NCI-H524 treated with DMSO at 0.1 percent for 48 hours (cell line): Measurements from ENCODE around the gene FBXW4.
A peak's percentile ranks its signal among the peaks of the same experiment; 100 is the strongest.
"Not testable (repeated sequence)": the region's sequence is repeated elsewhere in the genome, so short reads cannot be mapped to it uniquely, and the experiment has no call there.

Experiments
- DNase-seq: peaks from one replicate; lab custom pipeline; 2025; lab: John Stamatoyannopoulos, UW

Gene FBXW4

DNA sequence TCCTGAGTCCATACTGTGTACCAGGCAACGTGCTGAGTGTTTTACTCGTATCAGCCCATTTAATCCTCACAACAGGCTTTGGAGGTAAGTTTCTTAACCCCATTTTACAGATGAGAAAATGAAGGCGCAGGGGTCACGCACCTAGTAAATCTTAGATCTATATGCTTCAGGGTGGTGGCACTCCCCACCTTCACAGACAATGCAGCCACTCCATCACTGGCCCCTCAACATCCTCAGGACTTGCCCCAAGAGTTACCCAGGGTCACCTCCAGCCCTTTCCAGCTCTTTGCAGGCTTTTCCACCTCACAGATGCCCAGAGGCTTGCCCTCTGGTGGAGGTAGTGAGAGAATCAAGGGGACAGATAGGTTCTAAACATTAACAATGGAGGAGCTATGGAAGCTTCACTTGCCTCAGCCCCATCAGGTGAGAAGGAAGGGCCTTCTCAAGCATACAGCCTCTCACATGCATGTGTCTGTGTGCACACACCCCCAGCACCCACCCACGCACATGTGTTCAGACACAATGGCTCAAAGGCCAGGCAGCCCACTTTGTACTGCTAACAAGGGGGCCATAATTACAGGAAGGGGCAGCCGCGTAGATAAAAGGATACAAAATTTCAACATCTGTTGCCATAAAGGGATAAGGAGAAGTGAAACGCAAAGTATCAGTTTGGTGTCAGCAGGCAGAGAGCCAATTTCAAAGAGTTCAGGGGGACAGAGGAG lies 77.7 kb downstream of the FBXW4 start:
- no peak for DNase-seq

DNA sequence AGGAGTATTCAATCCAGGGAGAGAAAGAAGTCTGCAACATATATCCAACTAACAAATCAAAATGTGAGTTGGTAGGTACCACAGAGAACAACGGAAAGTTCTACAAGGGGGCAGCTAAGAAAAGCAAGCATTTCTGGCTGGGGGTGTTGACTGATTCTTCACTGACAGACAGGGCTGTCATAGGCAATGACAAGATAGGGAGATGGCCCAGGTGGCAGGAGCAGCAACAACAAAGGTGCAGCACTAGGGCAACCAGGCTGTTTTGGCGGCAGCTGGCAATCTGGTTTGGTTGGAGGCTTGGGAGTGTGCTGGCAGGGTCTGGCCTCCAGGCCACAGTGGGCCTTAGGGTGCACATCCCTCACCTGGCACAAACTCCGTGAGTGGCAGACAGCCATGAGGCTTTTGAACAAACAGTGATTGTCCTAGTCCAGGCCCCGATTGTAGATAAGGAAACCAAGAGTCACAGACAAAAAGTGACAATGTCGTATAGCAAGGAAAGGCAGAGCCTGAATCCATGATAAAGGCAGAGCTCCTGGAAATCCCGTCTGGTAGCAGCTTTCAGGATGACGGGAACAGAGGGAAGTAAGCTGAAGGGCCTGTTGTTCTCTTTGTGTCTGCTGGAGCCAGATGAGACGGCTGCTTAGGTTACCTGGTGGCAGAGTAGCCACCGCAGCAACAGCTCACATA lies 78.4 kb downstream of the FBXW4 start:
- no peak for DNase-seq

DNA sequence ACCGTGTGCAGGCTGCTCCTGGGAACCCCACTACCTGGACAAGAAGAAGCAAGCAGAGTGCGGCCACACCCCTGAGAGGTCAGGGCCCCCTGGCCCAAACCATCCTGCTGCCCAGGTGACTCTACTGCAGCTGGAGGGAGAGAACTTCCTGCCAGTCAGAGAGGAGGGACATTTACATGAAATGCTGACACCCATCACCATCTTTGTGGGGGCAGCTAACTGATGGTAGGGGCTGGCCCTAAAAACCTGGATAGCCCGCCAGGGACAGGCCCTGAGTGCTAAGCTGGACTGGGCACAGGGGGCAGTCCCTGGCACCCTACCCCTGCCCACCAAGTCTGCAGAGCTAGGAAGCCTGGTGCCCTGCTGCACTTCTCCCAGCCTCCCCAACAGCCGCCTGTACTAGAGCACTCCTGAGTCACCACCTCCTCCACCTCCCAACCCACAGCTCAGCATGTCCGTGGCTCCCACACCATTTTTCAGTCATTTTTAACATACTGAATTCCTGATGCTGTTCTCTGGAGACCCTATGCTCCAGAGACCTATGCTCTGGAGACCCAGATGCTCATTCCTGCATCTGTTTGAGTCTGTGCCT lies 79.3 kb downstream of the FBXW4 start:
- no peak for DNase-seq

DNA sequence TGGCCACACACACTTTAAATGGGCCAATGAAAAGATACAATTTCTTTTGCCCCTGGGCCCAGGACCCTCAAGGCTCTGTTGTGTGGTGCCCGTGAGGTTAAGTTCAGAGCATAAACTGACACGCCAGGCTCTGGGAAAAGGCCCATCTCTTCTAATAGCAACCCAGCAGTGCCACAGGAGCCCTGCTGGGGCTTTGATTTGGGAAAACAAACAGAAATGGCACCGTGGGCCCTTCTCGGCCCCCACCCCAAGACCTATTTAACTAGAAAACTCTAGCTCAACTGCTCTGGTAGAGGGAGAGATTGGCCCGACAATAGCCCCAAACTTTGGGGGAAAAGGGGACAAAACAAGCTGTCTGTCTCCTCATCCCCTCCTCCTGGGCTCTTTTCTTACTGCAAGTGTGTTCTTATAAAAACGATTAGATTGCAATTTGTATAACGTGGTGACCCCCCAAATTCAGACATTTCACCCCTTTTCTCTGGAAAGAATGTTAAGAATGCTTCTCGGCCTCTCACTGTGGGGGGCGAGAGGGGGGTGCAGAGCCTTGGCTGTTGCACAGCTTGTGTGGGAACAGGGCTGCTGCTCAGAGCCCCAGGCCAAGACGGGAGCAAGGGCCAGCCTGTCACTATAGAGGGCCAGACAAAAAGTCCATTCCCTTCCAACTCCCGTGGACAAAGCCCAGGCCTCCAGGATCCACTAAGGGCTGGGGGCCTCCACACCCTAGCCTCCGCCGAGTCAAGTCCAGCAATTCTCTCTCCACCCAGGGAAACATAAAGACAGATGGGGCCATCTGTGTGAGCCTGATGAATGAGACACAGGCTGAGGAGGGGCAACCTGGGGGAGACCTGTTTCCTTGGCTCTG lies 80.1 kb downstream of the FBXW4 start:
- DNase-seq, result no peak

DNA sequence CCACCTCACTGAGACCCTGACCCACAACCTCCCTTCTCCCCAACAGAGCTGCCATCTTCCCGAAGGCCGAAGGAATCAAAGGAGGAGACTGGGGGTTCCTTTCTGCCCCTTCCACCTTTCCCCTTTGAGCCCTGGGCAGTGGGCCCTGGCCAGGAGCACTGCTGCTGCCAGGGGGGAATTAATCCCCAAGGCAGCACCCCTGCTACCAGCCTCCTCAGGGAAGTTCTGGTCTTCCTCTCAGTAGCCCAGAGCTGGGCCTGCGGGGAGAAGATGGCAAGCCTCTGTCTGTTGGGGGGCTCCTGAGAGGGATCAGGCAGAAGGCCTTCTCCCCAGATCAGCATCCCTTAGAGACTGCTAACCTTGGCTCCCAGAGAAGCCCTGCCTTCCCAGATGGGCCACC lies 81.3 kb downstream of the FBXW4 start:
- DNase-seq, result no peak

DNA sequence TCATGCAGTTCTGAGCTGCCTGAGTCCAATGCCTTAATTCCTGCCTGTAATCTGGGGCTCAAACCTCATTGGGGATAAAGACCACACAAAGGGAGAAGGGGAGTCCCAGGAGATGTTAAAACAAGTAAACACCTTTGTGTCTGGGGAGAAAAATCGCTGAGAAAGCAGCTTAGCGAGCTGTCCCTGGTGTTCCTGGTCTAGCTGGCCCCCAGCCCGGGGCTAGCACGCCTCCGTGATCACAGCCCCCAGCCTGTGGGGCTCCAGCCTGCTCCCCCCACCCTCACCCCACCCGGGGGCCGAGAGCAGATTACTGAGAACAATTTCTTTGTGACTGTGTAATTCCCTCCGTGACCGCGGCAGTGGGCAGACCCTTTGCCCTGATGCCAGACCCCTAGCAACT lies 82.1 kb downstream of the FBXW4 start:
- DNase-seq, result no peak

DNA sequence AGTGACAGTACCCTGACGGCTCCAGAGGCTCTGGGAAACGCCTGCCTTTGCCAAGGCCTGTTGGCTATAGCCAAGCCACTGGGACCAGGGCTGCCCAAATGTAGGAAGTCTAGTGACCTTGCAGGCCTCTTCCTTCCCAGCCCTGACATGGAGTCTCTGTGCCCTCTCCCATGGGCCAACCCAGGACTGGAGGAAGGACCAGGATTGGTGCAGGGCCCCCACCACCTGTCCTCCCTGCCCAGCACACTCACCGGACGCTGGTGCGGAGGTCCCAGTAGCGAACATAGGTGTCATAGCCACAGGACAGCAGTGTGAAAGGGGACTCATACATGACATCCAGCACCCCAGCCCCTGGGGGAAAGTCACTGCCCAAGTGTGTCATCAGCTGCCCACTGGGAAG lies 82.9 kb downstream of the FBXW4 start:
- DNase-seq, result no peak

DNA sequence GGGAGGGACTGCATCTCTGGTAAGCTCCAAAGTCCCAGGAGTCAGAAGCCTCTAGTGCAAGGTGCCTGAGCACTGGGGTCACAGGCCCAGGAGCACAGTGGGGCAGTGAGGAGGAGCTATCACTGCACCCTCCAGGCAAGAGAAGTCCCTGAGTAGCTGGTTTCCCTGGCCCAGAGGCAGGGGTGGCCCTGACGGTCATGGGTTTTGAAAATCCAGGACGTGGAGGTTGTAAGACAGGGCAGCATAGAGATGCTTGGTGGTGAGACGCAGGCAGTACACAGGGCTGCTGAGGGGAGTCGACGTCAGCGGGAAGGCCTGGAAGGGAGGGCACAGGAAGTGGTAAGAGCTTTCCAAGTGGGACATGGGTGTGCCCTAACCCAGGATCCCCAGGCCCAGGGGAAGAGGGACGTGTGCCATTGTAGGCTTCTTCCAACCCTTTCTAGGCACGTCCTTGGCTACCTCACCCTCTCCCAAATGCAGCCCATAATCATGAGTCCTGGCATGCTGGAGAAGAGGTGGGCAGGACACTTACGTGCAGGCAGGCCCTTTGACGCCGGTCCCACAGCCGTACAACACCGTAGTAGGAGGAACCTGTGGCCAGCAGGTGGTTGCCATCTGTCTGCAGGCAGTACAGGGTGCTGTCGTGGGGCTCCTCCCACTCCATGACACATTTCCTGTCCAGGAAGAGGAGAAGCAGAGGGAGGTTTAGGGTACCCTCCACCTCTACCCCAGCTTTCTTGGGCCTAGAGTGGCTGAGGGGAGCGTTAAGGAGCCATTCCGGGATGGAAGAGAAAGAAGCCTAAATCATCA lies 83.7 kb downstream of the FBXW4 start:
- no peak for DNase-seq

DNA sequence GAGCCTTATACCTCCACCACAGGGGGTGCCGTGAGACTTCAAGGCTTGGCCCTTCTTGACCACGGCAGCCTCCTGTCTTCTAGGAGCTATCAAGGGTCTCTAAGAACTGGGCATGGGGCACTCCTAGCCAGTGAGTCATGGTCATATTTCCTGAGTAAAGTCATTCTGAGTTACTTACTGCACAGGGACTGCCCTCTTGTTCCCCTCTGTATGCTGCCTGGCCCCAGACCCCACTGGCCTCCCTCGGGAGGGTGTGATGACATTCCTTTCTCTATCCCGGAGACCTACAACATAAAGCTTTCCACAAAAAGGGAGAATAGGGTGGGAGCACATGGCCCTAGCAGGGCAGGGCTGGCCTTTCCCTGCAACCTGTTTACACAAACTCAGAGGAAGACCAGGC lies 85.5 kb downstream of the FBXW4 start:
- no peak for DNase-seq

DNA sequence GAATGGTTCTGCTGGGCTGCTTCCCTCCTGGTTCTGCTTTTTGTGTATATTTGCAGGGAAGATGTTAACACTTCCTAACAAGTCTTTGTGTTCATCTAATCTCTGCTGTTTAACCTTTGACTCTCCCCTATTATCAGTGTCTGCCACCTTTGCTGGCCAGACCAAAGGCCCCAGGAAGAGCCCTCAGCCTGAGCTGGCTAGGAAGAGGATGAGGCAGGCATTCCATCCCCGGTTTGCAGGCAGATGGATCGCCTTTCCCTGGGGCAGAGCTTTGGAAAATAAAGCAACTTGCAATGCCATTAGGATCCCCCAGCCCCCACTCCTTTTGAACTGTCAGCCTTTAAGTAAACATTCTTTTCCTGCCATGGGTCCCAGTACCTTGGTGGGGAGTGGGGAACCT lies 87.8 kb downstream of the FBXW4 start:
- DNase-seq, result no peak

DNA sequence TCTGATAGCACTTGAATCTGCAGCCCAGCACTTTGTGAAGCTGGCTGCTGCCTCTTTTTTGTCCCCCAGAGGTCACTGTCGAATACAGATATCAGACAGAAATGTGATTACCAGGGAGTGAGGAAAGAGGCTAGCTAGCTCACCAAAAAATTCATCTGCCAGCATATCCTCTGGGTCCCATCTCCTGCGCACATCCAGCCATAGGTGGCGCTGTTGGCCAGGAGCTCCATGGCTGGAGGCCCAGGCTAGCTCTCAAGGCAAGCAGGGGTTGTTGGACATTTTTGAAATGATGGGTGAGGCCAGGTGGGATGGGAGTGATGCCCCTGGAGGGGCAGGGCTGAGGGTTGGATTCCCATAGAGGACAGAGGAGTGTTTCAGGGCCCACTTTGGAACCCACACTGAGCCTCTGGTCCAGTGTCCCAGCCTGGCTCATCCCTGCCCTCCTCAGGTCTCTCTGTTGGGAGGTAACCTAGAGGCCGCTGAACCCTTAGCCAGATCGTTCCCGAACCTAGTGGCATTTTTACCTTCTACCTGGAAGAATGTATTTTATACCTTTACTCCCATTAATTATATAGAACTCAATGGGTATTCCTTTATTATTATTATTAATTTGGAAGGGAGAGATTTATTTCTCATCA lies 92.1 kb downstream of the FBXW4 start:
- DNase-seq, result no peak

DNA sequence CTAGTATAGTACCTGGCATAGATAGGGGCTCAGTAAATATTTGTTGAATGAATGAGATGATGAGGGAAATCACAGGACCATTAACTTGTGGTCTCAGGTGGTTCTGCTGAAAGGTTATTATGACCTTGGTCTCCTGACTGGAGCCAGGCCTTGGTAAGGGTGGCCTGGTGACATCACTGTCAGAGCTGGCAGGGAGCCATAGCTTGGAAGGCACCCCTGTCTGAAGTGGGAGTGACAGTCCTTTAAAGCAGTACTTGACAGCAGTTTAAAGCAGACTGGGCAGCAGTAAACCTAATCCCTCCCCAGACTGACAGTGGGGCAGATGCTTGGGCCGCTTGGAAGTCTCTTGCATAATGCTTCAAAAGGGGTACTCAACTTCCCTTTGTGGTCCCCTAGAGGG lies 93.4 kb downstream of the FBXW4 start:
- peak; percentile 60 for DNase-seq

DNA sequence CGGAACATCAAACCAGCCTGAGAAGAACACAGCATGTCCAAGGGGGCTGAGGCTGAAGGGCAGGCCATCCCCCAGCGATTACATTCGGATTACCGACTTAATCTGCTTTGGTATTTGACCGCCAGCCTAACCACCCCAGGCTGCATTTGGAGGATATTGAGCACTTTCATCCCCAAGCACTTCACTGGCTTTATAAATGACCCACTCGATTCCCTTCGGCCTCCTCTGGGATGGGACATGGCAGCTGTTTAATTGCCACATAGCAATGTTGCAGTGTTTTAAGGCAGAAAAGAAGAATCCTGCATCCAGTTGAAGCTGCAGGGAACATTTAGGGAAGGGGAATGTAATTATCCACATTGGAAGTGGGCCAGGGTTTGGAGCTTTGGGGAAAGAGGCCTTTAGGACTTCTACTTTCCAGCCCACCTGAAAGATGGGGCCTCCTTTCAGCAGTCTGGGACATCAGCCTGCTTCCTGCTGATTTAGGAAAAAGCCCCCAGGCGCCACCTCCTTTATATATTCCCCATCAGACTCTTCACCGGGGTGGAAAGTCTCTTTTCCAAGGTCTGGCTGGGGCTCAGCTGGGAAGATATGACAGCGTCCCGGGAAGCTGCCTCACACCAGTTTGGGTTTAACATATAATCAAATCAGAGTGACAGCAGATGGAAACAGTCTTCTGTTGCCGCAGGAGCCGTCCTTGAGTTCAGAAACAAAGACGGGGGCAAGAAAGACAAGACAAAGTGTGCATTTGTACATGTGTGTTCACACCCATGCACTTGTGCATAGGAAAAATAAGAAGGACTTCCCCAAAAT lies 97.7 kb downstream of the FBXW4 start:
- peak; percentile 14 for DNase-seq

DNA sequence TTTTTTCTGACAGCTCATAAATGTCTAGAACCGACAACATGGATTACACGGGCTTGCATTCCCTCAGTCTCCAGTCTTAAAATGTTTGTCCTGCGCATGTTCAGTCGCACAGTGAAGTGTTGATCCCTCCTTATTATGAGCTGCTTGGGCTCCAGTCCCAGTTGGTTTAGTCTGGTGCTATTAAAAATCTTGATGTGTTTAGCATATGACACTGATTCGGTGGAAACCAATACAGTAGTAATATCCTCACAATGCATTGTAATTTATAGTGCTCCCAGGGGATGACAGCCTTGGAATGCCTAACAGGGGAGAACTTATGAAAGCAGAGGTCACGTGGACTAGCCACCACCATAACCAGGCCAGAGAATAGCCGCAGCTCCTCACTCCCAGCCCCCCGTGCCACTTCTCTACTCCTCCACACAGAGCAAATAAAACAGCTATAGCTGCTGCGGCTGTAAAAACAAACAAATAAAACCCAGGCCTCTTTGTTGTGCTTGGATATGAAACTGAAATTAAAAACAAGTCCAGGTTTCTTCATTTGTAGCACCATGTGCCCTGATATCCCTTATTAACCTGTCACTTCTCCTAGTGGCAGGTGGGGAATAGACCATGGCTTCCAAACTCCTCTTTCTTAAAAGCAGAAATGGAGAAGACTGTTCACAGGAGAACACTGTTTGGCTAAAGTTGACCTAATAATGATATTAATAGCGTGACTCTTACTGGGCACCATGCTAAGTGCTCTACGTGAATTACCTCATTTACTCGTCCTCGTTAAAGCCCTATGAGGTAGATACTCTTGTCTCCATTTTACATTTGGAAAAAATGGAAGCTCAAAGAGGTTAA lies 99.2 kb downstream of the FBXW4 start:
- no peak for DNase-seq

DNA sequence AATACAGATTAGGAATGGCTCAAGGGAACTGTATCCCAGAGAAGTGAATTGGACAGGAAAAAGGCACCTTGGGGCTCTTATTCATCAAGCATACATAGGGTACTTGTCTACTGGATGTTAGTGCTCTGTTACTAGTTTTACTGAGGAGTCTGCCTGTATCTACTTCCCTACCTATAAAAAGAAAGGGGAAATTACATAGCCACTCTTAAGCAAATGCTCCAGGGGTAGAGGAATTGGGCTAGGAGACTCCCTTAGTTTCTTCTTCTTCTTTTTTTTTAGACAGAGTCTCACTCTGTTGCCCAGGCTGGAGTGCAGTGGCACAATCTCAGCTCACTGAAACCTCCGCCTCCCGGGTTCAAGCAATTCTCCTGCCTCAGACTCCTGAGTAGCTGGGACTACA lies 101.6 kb downstream of the FBXW4 start:
- DNase-seq, result not testable (repeated sequence)

DNA sequence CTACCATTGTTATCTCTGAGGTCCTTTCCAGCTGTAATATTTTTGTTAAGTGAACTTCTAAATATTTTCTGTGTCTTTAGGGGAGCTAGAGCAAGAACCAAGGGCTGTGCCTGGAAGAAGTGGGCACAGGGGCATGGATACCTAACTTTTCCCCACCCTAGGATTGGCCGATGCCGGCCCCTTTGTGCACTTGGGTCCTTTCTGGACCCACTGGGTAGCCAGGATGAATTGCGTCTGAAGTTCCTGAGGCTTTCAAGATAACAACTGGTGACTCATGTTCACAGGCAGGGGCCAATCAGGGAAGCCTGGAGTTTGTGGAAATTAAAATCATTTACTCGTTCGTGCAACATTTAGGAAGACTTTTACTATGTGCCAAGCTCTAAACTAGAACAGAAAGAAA lies 106.1 kb downstream of the FBXW4 start:
- DNase-seq, result no peak

DNA sequence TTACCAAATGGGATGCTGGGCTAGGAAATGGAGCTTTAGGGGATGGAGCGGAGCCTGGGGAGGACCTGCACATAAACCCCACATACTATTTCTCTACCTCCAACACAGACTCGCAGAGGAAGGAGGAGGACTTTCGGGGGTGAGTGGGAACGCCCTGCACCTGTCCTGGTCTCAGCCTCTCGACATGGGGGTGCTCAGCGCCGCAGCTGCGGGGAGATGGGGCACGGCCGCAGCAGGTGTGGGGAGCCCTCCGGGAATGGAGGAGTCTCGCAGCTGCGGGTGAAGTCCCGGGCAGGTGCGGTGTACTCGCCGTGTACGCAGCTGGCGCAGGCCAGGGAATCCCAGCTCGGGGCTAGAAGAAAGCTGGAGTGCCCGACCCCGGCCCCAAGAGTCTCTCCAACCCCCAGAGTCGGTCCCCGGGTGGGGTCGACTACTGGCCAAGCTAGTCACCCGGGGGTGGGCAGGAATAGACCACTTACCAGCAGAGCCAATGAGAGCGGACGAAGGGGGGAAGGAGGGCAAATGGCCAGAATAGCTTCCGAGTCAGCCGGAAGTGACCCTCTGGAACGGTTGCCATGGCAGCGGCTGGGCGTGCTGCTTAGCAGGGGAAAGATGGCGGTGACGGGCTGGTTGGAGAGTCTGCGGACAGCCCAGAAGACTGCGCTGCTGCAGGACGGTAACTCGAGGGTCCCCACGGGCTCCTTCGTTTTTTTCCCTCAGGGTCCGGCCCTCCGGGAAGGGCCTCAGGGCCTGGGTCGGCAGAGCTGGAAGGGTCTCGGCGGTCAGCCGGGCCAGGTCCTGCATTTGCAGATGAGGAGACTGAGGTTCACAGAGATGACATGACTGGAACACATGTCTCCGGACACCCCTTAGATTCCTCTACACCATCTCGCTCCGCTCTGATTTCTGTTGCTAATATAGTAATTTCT lies 107.0 kb downstream of the FBXW4 start, which contains the start of the genes DPCD and POLL:
Gene DPCD (plus strand): TSS at position 597 of the 929 bp plus-strand sequence. CDS start 16 bp downstream, at position 613.
Gene POLL (minus strand): TSS at position 533 of the 929 bp plus-strand sequence. CDS start 897 bp downstream, outside the sequence.
- DNase-seq, result peak; percentile 41

DNA sequence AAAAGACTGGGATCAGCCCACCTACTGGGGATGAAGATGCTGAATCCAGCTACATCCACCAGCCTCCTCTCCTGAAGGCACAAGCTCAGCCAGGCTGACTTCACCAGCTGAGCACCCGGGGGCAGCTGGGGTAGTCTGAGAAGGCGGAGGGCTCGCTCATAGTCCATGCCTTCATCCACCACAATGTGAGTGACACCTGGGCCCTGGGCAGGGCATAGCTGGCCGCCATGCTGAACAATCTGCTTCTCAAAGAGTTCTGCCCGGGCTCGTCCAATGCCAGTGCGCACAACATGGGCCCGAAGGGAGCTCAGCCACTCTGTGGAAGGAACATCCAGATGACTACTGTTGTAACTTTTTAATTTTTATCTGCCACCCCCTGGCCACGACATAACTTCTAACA lies 109.1 kb downstream of the FBXW4 start:
- no peak for DNase-seq
